ENCODE data around the gene SEPHS1.

DNA sequence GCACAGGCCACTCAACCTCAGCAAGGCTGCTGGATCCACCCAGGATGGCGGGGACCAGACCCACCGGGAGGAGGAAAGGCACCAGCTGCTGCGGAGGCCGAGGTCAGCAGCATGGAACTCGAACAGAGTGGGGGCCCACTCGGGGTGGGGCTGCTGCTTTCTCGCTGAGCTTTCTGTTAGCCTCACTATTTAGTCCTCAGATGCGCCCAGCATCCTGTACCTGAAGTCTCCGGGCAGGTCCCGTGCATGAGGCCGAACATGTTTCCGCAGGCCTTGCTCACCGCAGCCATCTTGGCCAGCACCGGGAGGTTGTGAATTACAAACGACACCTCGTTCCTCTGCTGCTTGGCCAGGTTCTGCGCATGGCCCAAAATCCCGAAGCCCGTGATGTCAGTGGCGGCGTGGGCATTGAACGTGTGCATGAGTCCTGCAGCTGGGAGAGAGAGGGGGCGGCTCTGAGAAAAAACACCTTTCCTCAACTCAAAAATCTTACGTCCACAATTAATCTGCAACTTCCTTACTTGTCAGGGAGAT, 25.4 kb downstream of the SEPHS1 start:
- TF ChIP-seq, protein P1, sequence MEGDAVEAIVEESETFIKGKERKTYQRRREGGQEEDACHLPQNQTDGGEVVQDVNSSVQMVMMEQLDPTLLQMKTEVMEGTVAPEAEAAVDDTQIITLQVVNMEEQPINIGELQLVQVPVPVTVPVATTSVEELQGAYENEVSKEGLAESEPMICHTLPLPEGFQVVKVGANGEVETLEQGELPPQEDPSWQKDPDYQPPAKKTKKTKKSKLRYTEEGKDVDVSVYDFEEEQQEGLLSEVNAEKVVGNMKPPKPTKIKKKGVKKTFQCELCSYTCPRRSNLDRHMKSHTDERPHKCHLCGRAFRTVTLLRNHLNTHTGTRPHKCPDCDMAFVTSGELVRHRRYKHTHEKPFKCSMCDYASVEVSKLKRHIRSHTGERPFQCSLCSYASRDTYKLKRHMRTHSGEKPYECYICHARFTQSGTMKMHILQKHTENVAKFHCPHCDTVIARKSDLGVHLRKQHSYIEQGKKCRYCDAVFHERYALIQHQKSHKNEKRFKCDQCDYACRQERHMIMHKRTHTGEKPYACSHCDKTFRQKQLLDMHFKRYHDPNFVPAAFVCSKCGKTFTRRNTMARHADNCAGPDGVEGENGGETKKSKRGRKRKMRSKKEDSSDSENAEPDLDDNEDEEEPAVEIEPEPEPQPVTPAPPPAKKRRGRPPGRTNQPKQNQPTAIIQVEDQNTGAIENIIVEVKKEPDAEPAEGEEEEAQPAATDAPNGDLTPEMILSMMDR (IDR thresholded peaks at IDR 0.05), result no peak
- TF ChIP-seq POLR2A (IDR thresholded peaks at IDR 0.05), result no peak

Data from right lobe of liver (tissue), 4 donors.